ENCODE data around the gene TCHHL1. TPM values are rescaled to one million over a fixed set of nuclear protein-coding genes. Genes with fewer than 3 reads are reported as not detected.
A peak's percentile ranks its signal among the peaks of the same experiment; 100 is the strongest.

TCHHL1 gene
- total and polyA plus RNA-seq, 10 of the 15 experiments (the other 5 are each of a cell fraction or from before 2014, with no cell fraction given): not detected

DNA sequence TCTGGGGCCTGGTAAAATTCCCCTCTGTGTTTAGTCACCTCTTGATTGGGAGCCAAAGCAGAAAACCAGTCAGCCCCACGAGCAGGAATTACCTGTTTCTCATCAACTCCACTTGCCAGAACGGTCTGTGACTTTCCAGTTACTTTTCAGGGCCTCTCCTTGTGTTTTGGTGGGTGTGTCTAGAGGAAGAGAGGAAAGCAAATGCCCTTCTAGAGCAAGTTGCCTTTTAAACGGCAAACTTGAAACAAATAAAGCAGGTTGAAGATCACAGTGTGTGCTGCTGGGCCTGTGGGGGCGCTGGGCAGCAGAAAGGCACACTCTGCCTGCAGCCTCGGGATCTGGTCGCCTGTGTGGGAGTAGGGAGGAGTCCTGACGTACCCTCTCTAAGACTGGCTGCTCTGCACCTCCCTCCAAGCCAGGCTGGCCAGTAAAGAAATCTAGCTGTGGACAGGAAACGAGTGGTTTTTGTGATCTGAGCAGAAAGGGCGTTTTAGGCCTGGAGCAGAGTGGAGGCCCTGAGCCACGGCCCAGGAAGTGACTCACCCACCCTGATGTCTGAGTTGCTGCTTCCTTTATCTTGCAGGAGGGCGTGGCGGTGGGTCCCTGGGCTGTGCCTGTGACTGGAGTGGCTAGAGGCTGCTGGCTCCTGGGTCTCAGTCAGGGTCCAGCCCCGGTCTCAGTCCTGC is 41.0 kb downstream of the TCHHL1 start (continued):
- TF ChIP-seq E4F1 (IDR thresholded peaks at IDR 0.05; ENCODE audit: borderline replicate concordance, partially characterized antibody) (no peak), ZBTB33 (IDR thresholded peaks at IDR 0.05) (no peak), EGR1 (IDR thresholded peaks at IDR 0.05; ENCODE audit: borderline replicate concordance in 1 of 2, low read depth in 2 of 2, low read length in 2 of 2) (peak in 1 of 2 experiments; percentile 67; a peak in 2 of 3 replicates), WRNIP1 (IDR thresholded peaks at IDR 0.05; ENCODE audit: borderline replicate concordance, low read depth, low read length) (no peak), SMAD1 (IDR thresholded peaks at IDR 0.05; ENCODE audit: low read depth, partially characterized antibody) (no peak), ZNF274 (IDR thresholded peaks at IDR 0.05; ENCODE audit: insufficient read depth, insufficient read length) (no peak), SRF (IDR thresholded peaks at IDR 0.05; ENCODE audit: low read depth in 2 of 2, low read length in 2 of 2) (no peak), CHD1 (IDR thresholded peaks at IDR 0.05; ENCODE audit: low read depth, low read length) (no peak), HDGF (IDR thresholded peaks at IDR 0.05) (peak; percentile 63; the same call in 1 of the 2 replicates), EP300 (IDR thresholded peaks at IDR 0.05; ENCODE audit: borderline replicate concordance in 1 of 2, control insufficient read depth in 1 of 2, low read depth in 2 of 2, low read length in 2 of 2) (no peak), ZNF207 (IDR thresholded peaks at IDR 0.05; ENCODE audit: borderline replicate concordance) (no peak), RFX5 (IDR thresholded peaks at IDR 0.05; ENCODE audit: low read depth, low read length) (no peak), SMC3 (IDR thresholded peaks at IDR 0.05; ENCODE audit: borderline replicate concordance, low read length) (no peak), TAF1 (IDR thresholded peaks at IDR 0.05; ENCODE audit: borderline replicate concordance, low read depth, low read length) (no peak), KLF5 (IDR thresholded peaks at IDR 0.05; ENCODE audit: partially characterized antibody) (peak; percentile 49), EZH2 (IDR thresholded peaks at IDR 0.05; ENCODE audit: borderline replicate concordance, control insufficient read depth, low read depth, low read length) (no peak)
- TF ChIP-seq, protein P1, sequence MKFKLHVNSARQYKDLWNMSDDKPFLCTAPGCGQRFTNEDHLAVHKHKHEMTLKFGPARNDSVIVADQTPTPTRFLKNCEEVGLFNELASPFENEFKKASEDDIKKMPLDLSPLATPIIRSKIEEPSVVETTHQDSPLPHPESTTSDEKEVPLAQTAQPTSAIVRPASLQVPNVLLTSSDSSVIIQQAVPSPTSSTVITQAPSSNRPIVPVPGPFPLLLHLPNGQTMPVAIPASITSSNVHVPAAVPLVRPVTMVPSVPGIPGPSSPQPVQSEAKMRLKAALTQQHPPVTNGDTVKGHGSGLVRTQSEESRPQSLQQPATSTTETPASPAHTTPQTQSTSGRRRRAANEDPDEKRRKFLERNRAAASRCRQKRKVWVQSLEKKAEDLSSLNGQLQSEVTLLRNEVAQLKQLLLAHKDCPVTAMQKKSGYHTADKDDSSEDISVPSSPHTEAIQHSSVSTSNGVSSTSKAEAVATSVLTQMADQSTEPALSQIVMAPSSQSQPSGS (IDR thresholded peaks at IDR 0.05; ENCODE audit: low read length): no peak
- TF ChIP-seq, protein P2, sequence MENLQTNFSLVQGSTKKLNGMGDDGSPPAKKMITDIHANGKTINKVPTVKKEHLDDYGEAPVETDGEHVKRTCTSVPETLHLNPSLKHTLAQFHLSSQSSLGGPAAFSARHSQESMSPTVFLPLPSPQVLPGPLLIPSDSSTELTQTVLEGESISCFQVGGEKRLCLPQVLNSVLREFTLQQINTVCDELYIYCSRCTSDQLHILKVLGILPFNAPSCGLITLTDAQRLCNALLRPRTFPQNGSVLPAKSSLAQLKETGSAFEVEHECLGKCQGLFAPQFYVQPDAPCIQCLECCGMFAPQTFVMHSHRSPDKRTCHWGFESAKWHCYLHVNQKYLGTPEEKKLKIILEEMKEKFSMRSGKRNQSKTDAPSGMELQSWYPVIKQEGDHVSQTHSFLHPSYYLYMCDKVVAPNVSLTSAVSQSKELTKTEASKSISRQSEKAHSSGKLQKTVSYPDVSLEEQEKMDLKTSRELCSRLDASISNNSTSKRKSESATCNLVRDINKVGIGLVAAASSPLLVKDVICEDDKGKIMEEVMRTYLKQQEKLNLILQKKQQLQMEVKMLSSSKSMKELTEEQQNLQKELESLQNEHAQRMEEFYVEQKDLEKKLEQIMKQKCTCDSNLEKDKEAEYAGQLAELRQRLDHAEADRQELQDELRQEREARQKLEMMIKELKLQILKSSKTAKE (IDR thresholded peaks at IDR 0.05; ENCODE audit: low read depth, poor library complexity, severe bottlenecking): no peak
- TF ChIP-seq, protein P3, sequence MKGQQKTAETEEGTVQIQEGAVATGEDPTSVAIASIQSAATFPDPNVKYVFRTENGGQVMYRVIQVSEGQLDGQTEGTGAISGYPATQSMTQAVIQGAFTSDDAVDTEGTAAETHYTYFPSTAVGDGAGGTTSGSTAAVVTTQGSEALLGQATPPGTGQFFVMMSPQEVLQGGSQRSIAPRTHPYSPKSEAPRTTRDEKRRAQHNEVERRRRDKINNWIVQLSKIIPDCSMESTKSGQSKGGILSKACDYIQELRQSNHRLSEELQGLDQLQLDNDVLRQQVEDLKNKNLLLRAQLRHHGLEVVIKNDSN (IDR thresholded peaks at IDR 0.05; ENCODE audit: borderline replicate concordance, extremely low read length, insufficient read depth, low read depth, low read length): no peak
